ENCODE measurements around the gene TANGO2. TPM values are rescaled to one million over a fixed set of nuclear protein-coding genes. Genes with fewer than 3 reads are reported as not detected.

The TANGO2 gene
- total RNA-seq, 1 experiment from 2014 or later: 14.6 TPM

GRCh38 chr22:19992481-19992911 is 28.4 kb upstream of the TANGO2 start:
- no peak overlapping the region for H2AK5ac ChIP-seq (ENCODE audit: insufficient read length, low read length)
- no peaks in the 10 kb centered on the region for H4K20me1 ChIP-seq (ENCODE audit: control insufficient read depth, insufficient read depth, insufficient read length)
- no peak overlapping the region for H2BK20ac ChIP-seq (ENCODE audit: low read depth, low read length, poor library complexity, severe bottlenecking)
- H3K36me3 Mint-ChIP-seq (ENCODE audit: insufficient read depth in 1 of 3, low read depth in 3 of 3): no peaks in the 10 kb centered on the region
- no peaks in the 10 kb centered on the region for H3K4me1 ChIP-seq (ENCODE audit: insufficient read depth, low read length)
- no peak for DNase-seq
- H3T11ph ChIP-seq (ENCODE audit: low read length): no peak overlapping the region
- no peak overlapping the region for H3K18ac ChIP-seq (ENCODE audit: insufficient read length, low read depth, low read length)
- no peak overlapping the region for H3K4me2 ChIP-seq (ENCODE audit: insufficient read depth, insufficient read length, low read length)
- H3K27ac Mint-ChIP-seq: no peak overlapping the region; a peak in 1 of 7 replicates
- peaks cover 0 to 13% of the 10 kb centered on the region in 2 experiments; a peak in 2 of 4 replicates for H3K4me1 Mint-ChIP-seq
- no peak overlapping the region for H3K14ac ChIP-seq (ENCODE audit: insufficient read depth, low read length)
- H2BK15ac ChIP-seq (ENCODE audit: low read depth, low read length): no peak overlapping the region
- no peaks in the 10 kb centered on the region for H3K9me3 ChIP-seq (ENCODE audit: control insufficient read depth, low read depth, low read length)
- no peak overlapping the region for H4K5ac ChIP-seq (ENCODE audit: insufficient read length, low read depth, low read length)
- no peaks in the 10 kb centered on the region for H3K79me2 ChIP-seq (ENCODE audit: insufficient read depth, low read length)
- no peak overlapping the region for H3K27ac ChIP-seq (ENCODE audit: insufficient read length, low read depth, low read length)
- H2BK120ac ChIP-seq (ENCODE audit: low read depth, low read length, poor library complexity, severe bottlenecking): no peak overlapping the region
- H3K27me3 ChIP-seq (ENCODE audit: insufficient read depth, low read length): no peaks in the 10 kb centered on the region
- no peak overlapping the region for H3K4ac ChIP-seq (ENCODE audit: low read depth, low read length)
- H3K9me3 Mint-ChIP-seq: no peaks in the 10 kb centered on the region; a peak in 1 of 5 replicates
- H3K27me3 Mint-ChIP-seq (ENCODE audit: low read depth): no peaks in the 10 kb centered on the region; the same call in 1 of the 2 replicates
- TF ChIP-seq CTCF (conservative IDR thresholded peaks at IDR 0.05): no peak
- no peak overlapping the region for H3K9ac ChIP-seq (ENCODE audit: extremely low read depth, insufficient read length, low read length)
- H2BK12ac ChIP-seq (ENCODE audit: insufficient read length, low read depth, low read length): no peak overlapping the region
- H3K79me1 ChIP-seq (ENCODE audit: insufficient read depth, low read depth, low read length, poor library complexity, severe bottlenecking): no peaks in the 10 kb centered on the region
- H4K8ac ChIP-seq (replicated peaks; ENCODE audit: insufficient read length, low read depth, low read length): no peak overlapping the region
- H3K4me3 Mint-ChIP-seq: no peak overlapping the region
- no peak overlapping the region for H2AFZ ChIP-seq (ENCODE audit: low read length)
- no peak overlapping the region for H2BK5ac ChIP-seq (ENCODE audit: insufficient read length, low read length)
- no peak overlapping the region for H4K91ac ChIP-seq (ENCODE audit: insufficient read length, low read depth, low read length)
- H3K23ac ChIP-seq (ENCODE audit: insufficient read length, low read depth, low read length): no peak overlapping the region
- WGBS (ENCODE audit: extremely low coverage, insufficient read length, low lambda C conversion rate): no CpG with 5 or more reads among the region's 7 CpGs
- no peaks in the 10 kb centered on the region for H3K23me2 ChIP-seq (ENCODE audit: insufficient read length, low read depth, low read length, poor library complexity, severe bottlenecking)
- H3K56ac ChIP-seq (ENCODE audit: insufficient read length, low read depth, low read length): no peak overlapping the region
